GM10248 (cell line): ENCODE measurements around the gene DRAP1.

ENCODE experiments used
- CTCF ChIA-PET: fragments of 300-600 bp; sonication (Branson Sonifier 250); formaldehyde crosslinking; extraction: SDS; loops from one replicate; lab custom pipeline; 2021; ENCODE audit warnings: antibody characterized with exemption; lab: Yijun Ruan, JAX
- POLR2A ChIA-PET: fragments of 350-650 bp; sonication (Branson Sonifier 250); formaldehyde crosslinking; extraction: SDS; loops from one replicate; lab custom pipeline; 2020; ENCODE audit warnings: antibody characterized with exemption; lab: Yijun Ruan, JAX
- DNase-seq: peaks from one replicate; pipeline ENCODE4 v3.0.0; 2012; ENCODE audit errors: extremely low spot score
- TF ChIP-seq, protein P1 (sequence below): IDR thresholded peaks from 2 replicates; pipeline ENCODE4 v1.5.1; 2012; ENCODE audit warnings: mild to moderate bottlenecking, low read depth; ENCODE audit errors: extremely low read depth, missing control alignments, control extremely low read depth

DRAP1 gene

DNA sequence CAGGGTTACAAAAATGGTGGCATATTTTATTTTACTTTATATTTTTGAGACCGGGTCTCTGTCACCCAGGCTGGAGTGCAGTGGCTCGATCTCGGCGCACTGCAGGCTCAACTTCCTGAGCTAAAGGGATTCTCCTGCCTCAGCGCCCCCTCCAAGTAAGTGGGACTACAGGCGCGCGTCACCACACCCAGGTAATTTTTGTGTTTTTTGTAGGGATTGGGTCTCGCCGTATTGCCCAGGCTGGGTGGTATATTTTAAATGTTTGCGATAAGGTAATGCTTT, 18.4 kb upstream of the DRAP1 start:
- ChIA-PET POLR2A (interaction anchor here (1.0 to 2.3 kb wide), 2 partner anchors 10 to 78 kb away, joined by 3 to 10 read pairs; partner anchors contain the start of gene CCDC85B), CTCF (interaction anchor here (1.0 to 8.0 kb wide), 8 partner anchors 8 to 88 kb away, joined by 3 to 80 read pairs (median 5); partner anchors contain the start of genes CCDC85B, FIBP and MUS81)
- TF ChIP-seq, protein P1, sequence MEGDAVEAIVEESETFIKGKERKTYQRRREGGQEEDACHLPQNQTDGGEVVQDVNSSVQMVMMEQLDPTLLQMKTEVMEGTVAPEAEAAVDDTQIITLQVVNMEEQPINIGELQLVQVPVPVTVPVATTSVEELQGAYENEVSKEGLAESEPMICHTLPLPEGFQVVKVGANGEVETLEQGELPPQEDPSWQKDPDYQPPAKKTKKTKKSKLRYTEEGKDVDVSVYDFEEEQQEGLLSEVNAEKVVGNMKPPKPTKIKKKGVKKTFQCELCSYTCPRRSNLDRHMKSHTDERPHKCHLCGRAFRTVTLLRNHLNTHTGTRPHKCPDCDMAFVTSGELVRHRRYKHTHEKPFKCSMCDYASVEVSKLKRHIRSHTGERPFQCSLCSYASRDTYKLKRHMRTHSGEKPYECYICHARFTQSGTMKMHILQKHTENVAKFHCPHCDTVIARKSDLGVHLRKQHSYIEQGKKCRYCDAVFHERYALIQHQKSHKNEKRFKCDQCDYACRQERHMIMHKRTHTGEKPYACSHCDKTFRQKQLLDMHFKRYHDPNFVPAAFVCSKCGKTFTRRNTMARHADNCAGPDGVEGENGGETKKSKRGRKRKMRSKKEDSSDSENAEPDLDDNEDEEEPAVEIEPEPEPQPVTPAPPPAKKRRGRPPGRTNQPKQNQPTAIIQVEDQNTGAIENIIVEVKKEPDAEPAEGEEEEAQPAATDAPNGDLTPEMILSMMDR = no peak
- no peak for DNase-seq

DNA sequence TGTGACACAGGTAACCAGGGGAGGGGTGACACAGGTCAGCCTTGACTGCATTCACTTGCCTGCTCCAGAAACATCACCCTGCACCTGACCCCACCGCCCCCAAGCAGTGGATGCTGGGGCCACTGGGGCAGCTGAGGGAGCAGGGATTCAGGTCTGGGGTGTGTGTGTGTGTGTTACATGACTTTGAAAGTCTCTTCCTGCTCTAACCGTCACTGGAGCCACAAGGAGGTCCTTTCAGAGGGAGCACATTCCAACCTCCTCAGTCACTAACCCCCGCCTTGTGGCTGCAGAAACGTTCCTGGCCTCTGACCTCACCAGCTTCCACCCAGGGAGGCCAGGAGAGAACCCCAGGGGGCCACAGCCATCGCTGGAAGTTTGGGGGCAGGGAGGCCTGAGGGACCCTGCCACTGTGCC, 16.2 kb upstream of the DRAP1 start:
- ChIA-PET CTCF (interaction anchor here (0.9 to 8.0 kb wide), 3 partner anchors 10 to 18 kb away, joined by 3 to 80 read pairs (median 29); partner anchors contain the start of genes CCDC85B and FIBP), POLR2A (no interaction called here)
- no peak for DNase-seq
- TF ChIP-seq, protein P1 = no peak

DNA sequence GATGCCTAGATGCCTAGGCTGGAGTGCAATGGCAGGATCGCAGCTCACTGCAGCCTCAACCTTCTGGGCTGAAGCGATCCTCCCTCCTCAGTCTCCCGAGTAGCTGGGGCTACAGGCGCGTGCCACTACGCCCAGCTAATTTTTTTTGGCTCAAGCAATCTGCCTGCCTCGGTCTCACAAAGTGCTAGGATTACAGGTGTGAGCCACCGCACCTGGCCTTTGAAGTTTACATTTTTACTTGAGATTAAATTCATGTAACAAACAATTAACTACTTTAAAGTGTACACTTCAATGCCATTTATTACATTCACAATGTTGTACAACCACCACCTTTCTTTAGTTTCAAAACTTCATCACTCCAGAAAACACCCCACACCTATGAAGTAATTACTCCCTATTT, 15.5 kb upstream of the DRAP1 start:
- ChIA-PET CTCF (interaction anchor here (4.8 to 8.0 kb wide), 2 partner anchors 12 to 18 kb away, joined by 29 to 80 read pairs; partner anchors contain the start of genes CCDC85B and FIBP), POLR2A (no interaction called here)
- DNase-seq = no peak
- TF ChIP-seq, protein P1 = no peak

DNA sequence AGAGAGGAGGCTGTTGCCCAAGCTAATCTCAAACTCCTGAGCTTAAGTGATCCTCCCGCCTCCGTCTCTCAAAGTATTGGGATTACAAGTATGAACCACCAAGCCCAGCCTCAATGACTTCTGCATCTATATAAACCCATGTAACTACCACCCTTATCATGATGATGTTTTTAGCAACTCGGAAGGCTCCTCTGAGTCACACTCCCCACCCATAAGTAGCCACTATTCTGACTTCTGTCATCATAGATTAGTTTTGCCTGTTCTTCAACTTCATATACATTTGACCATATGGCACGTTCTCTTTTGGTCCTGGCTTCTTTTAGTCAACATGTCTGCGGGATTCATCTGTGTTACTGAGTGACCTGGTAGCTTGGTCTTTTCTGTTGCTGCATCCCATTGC, 12.6 kb upstream of the DRAP1 start:
- TF ChIP-seq, protein P1 = no peak
- no peak for DNase-seq
- ChIA-PET POLR2A (no interaction called here), CTCF (interaction anchor here (1.2 to 8.0 kb wide), 5 partner anchors 11 to 47 kb away, joined by 3 to 80 read pairs (median 5); partner anchors contain the start of genes CCDC85B and FIBP)

DNA sequence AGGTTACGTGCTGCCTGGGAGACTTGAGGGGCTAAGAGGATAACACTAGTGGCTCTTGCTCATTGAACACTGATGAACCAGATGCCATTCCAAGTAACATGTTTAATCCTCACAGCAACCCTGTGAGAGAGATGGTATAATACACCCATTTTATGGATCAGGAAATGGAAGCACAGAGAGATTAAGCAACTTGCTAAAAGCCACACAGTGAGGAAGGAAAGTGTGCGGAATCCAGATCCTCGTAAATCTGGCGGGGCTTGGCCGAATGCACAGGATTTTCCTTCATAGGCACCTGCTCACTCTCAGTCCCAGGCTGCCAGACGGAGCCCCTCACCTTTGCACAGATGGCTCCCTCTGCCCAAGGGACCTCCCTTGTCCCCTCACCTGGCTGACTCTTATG, 11.3 kb upstream of the DRAP1 start:
- no peak for DNase-seq
- POLR2A ChIA-PET = interaction anchor here (0.7 kb wide), 1 partner anchor 18 kb away, joined by 4 read pairs; no protein-coding TSS in a partner anchor
- TF ChIP-seq, protein P1 = no peak
- CTCF ChIA-PET = interaction anchor here (1.1 to 3.3 kb wide), 5 partner anchors 7 to 128 kb away, joined by 3 to 12 read pairs (median 5); partner anchors contain the start of genes FIBP and FOSL1

DNA sequence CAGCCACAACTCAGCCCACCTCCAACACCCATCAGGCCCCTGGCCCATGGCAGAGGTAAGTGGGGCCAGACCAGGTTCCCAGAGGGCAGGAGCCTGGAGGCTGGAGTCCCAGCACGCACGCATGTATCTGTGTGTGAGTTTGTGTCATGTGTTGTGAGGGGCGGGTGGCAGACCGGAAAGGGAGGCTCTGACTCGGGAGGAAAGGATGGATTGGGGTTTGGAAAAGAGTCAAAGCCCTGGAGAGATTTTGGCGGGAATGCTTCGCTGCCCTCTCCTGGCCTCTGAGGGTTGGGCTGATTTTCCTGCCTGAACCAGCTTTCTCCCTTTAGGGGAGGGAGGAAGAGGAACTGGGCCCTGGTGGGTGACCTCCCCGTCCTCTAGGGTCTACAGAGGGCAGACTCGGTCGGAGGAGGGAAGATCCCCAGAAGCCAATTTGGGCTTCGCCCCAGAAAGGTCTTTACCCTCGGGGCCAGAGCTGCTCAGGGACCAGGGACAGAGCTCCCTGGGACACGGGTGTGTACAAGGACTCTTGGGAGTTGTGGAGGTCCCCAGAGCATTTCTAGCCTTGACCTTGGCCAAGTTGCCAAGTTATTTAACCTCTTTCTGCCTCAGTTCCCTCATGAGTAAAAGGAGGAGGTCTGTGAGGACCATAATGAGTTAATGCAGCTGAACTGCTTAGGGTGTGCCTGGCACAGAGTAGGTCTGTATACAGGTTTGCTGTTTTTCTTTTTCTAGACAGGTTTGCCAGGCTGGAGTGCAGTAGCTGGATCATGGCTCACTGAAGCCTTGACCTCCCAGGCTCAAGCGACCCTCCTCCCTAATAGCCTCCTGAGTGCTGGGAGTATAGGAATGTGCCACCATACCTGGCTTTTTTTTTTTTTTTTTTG, 7.3 kb upstream of the DRAP1 start:
- POLR2A ChIA-PET = interaction anchor here (0.5 kb wide), 1 partner anchor 89 kb away, joined by 3 read pairs; no protein-coding TSS in a partner anchor
- no peak for DNase-seq
- CTCF ChIA-PET = interaction anchor here (0.8 to 2.9 kb wide), 8 partner anchors 11 to 200 kb away, joined by 3 to 15 read pairs (median 4); partner anchors contain the start of genes FIBP, FOSL1 and KAT5
- TF ChIP-seq, protein P1 = no peak
